Kidney capillary endothelial cell (primary cell): Measurements from ENCODE around the gene ARHGEF40.
A peak's percentile ranks its signal among the peaks of the same experiment; 100 is the strongest.

ENCODE experiments used
- DNase-seq: peaks from one replicate; pipeline ENCODE4 v3.0.0-alpha.2; 2018; ENCODE audit warnings: low spot score

Gene ARHGEF40

GRCh38 chr14:21121122-21121521 is 51.0 kb downstream of the ARHGEF40 start:
- no peak for DNase-seq

- DNase-seq = no peak
Observed at GRCh38 chr14:21123429-21123828, 53.3 kb downstream of the ARHGEF40 start.

DNA sequence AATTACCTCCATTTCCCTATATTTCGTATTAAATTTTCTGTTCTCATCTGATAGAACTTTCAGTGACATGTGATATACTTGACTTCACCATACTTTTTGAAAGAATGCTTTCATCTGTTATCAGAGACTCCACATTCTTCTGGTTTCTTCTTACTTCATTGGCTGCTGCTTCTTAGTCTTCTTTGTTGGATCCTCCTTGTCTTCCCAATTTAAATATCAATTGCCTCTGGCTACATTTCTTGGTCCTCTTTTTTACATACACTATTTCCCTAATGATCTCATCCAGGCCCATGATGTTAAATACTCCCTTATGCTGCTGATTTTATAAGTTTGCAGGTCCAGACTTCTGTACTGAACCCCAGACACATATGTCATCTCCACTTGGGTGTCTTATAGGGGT is 63.8 kb downstream of the ARHGEF40 start:
- no peak for DNase-seq

- DNase-seq = peak; percentile 6
Observed at GRCh38 chr14:21136024-21136423, 65.9 kb downstream of the ARHGEF40 start.
